Measurements from ENCODE around the gene NRP1. TPM values are rescaled to one million over a fixed set of nuclear protein-coding genes. Genes with fewer than 3 reads are reported as not detected.

NRP1 gene
- total RNA-seq, 1 donor from 2014 or later, result 100 TPM

DNA sequence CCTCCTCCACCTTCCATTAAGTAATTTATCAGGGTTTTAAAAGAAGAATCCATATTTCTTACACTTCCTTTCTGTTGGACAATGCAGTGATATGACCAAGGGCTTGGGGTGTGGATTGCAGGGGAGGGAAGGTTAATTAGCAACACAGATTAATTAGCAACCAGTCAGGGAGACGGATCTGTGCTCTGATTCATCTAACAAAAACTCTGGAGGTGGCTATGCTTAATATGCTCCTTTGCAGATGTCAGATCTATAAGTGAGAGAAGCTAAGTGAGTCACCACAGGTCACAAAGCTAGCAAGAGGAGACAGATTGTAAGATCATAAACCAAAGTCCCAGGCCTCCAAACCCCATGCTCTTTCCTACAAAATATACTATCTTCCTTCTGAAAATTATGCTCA is 197.7 kb downstream of the NRP1 start:
- Mint-ChIP-seq H3K36me3 (ENCODE audit: unreplicated experiment) (no peaks in the 10 kb centered on the region), H3K27me3 (ENCODE audit: unreplicated experiment) (no peaks in the 10 kb centered on the region), H3K27ac (ENCODE audit: unreplicated experiment) (no peak overlapping the region), H3K4me3 (ENCODE audit: unreplicated experiment) (no peak overlapping the region), H3K4me1 (ENCODE audit: low read depth, unreplicated experiment) (no peaks in the 10 kb centered on the region), H3K9me3 (ENCODE audit: unreplicated experiment) (no peaks in the 10 kb centered on the region)
- TF ChIP-seq, protein P1, sequence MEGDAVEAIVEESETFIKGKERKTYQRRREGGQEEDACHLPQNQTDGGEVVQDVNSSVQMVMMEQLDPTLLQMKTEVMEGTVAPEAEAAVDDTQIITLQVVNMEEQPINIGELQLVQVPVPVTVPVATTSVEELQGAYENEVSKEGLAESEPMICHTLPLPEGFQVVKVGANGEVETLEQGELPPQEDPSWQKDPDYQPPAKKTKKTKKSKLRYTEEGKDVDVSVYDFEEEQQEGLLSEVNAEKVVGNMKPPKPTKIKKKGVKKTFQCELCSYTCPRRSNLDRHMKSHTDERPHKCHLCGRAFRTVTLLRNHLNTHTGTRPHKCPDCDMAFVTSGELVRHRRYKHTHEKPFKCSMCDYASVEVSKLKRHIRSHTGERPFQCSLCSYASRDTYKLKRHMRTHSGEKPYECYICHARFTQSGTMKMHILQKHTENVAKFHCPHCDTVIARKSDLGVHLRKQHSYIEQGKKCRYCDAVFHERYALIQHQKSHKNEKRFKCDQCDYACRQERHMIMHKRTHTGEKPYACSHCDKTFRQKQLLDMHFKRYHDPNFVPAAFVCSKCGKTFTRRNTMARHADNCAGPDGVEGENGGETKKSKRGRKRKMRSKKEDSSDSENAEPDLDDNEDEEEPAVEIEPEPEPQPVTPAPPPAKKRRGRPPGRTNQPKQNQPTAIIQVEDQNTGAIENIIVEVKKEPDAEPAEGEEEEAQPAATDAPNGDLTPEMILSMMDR (IDR thresholded peaks at IDR 0.05; ENCODE audit: partially characterized antibody, unreplicated experiment), result no peak
- DNase-seq, result no peak

DNA sequence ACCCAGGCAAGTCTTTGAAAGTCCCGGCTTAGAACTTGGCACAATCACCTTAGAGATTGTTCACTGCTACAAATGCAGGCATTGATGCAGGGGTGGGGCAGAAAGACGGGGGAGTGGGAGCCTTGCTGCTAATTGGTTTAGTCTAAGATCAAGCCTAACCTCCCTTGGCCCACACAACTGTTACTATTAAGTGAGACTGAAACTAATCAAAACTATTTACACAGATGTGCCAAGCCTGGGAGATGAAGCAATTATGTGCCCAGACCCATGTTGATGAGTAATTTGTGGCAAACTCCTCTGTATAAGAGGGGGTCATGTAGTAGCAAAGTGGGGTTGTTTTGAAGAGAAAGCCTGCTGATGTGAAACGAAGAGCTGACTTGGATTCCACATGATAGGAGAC is 198.2 kb downstream of the NRP1 start:
- Mint-ChIP-seq H3K4me3 (ENCODE audit: unreplicated experiment) (no peak overlapping the region), H3K27ac (ENCODE audit: unreplicated experiment) (no peak overlapping the region), H3K36me3 (ENCODE audit: unreplicated experiment) (no peaks in the 10 kb centered on the region), H3K4me1 (ENCODE audit: low read depth, unreplicated experiment) (no peaks in the 10 kb centered on the region), H3K9me3 (ENCODE audit: unreplicated experiment) (no peaks in the 10 kb centered on the region), H3K27me3 (ENCODE audit: unreplicated experiment) (no peaks in the 10 kb centered on the region)
- DNase-seq, result no peak
- TF ChIP-seq, protein P1 (IDR thresholded peaks at IDR 0.05; ENCODE audit: partially characterized antibody, unreplicated experiment), result no peak

DNA sequence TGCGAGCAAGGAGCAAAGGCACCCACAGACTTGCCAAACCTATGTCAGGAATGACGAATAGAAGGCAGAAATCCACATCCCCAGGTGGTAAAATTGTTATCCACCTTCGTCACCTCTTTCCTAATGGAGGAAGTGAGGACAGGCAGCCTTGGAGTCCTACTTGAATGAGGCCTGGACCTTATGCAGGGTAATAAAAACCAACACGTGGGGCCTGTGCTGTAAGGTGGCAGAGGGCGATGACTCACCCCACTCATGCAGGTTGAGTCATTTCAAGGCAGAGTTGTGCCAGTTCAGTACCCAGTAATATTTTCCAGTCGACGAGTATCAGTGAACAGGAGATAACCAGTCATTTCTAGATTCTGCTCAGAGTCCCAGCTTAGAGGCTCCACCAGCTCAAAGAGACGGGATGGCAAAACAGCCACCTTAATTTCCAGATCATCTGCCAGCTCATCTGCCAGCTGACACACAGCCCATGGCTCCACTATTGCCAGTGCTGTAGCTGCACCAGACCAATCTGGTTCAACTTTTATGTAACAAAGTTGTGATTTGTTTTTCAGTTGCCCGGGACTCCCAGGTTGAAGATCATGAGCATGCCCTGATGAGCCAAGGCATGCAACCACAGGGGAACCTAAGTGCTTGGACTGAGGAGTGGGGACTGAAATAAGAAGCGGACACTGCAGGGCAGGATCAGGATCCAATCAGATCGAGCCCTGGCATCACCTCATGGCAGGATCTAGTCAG is 200.3 kb downstream of the NRP1 start:
- H3K27ac Mint-ChIP-seq (ENCODE audit: unreplicated experiment), result no peak overlapping the region
- H3K4me3 Mint-ChIP-seq (ENCODE audit: unreplicated experiment), result no peak overlapping the region
- H3K36me3 Mint-ChIP-seq (ENCODE audit: unreplicated experiment), result no peaks in the 10 kb centered on the region
- no peak for DNase-seq
- H3K4me1 Mint-ChIP-seq (ENCODE audit: low read depth, unreplicated experiment), result peaks cover 8% of the 10 kb centered on the region
- TF ChIP-seq, protein P1 (IDR thresholded peaks at IDR 0.05; ENCODE audit: partially characterized antibody, unreplicated experiment), result no peak
- H3K27me3 Mint-ChIP-seq (ENCODE audit: unreplicated experiment), result no peaks in the 10 kb centered on the region
- no peaks in the 10 kb centered on the region for H3K9me3 Mint-ChIP-seq (ENCODE audit: unreplicated experiment)

- Mint-ChIP-seq H3K27ac (ENCODE audit: unreplicated experiment) (no peak overlapping the region), H3K4me1 (ENCODE audit: low read depth, unreplicated experiment) (peaks cover 8% of the 10 kb centered on the region)
These were observed 200.9 kb downstream of the NRP1 start for GRCh38 chr10:33133557-33133956.

DNA sequence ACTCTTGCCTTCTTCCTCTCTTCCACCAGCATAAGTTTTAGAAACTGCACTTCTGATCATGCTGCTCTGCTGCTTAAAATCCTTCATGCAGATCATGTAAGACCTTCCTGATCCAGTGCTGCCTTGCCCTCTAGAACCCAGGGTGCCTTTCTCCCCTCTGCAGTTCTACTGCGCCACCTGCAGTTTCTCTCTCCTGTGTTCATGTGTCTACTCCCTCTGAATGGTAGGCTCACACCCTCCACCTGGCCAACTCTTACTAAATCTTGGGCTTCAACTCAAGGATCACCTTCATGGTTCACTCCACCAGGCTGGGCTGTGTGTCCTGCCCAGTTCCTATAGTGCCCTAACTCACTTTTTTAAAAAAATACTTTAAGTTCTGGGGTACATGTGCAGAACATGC is 201.8 kb downstream of the NRP1 start:
- H3K4me1 Mint-ChIP-seq (ENCODE audit: low read depth, unreplicated experiment), result peaks cover 8% of the 10 kb centered on the region
- no peak overlapping the region for H3K27ac Mint-ChIP-seq (ENCODE audit: unreplicated experiment)
- H3K4me3 Mint-ChIP-seq (ENCODE audit: unreplicated experiment), result no peak overlapping the region
- H3K9me3 Mint-ChIP-seq (ENCODE audit: unreplicated experiment), result peaks cover 2% of the 10 kb centered on the region
- DNase-seq, result no peak
- TF ChIP-seq, protein P1 (IDR thresholded peaks at IDR 0.05; ENCODE audit: partially characterized antibody, unreplicated experiment), result no peak
- no peaks in the 10 kb centered on the region for H3K36me3 Mint-ChIP-seq (ENCODE audit: unreplicated experiment)
- H3K27me3 Mint-ChIP-seq (ENCODE audit: unreplicated experiment), result no peaks in the 10 kb centered on the region

More at GRCh38 chr10:33133557-33133956, 200.9 kb downstream of the NRP1 start:
- Mint-ChIP-seq H3K36me3 (ENCODE audit: unreplicated experiment) (no peaks in the 10 kb centered on the region), H3K27me3 (ENCODE audit: unreplicated experiment) (no peaks in the 10 kb centered on the region), H3K9me3 (ENCODE audit: unreplicated experiment) (peaks cover 2% of the 10 kb centered on the region), H3K4me3 (ENCODE audit: unreplicated experiment) (no peak overlapping the region)
- TF ChIP-seq, protein P1 (IDR thresholded peaks at IDR 0.05; ENCODE audit: partially characterized antibody, unreplicated experiment), result no peak
- no peak for DNase-seq
